Measurements from ENCODE around the gene NRXN3. TPM values are rescaled to one million over a fixed set of nuclear protein-coding genes. Genes with fewer than 3 reads are reported as not detected.

NRXN3 gene
- total and polyA plus RNA-seq, 7 donors: 0.06 to 0.74 (median 0.15) TPM

- Histone ChIP-seq H3K9me3 (no peaks in the 10 kb centered on the region), H3K27ac (no peak overlapping the region), H3K36me3 (ENCODE audit: insufficient read depth in 1 of 2, low read depth in 1 of 2) (no peaks in the 10 kb centered on the region), H3K27me3 (ENCODE audit: insufficient read depth in 3 of 3, low read length in 2 of 3) (peaks cover 6 to 19% (median 8%) of the 10 kb centered on the region in 3 donors), H3K4me3 (no peak overlapping the region), H3K4me1 (no peaks in the 10 kb centered on the region)
- DNase-seq (no peak), ATAC-seq (no peak)
- TF ChIP-seq CTCF (IDR thresholded peaks at IDR 0.05): no peak
- intact Hi-C loops (cut with DNase I): no loop called here
- WGBS, 3 donors: 16 to 19% (median 18%) methylated on average over 8 of the region's 8 CpGs
Measured at GRCh38 chr14:78403278-78403815, 233.2 kb downstream of the NRXN3 start.

GRCh38 chr14:78405079-78405856 lies 235.1 kb downstream of the NRXN3 start:
- no peak for TF ChIP-seq CTCF (IDR thresholded peaks at IDR 0.05)
- no peak for DNase-seq
- H3K9me3 ChIP-seq: no peaks in the 10 kb centered on the region
- no peak overlapping the region for H3K27ac ChIP-seq
- no peak overlapping the region for H3K4me3 ChIP-seq
- ATAC-seq: no peak
- H3K36me3 ChIP-seq (ENCODE audit: insufficient read depth in 1 of 2, low read depth in 1 of 2): no peaks in the 10 kb centered on the region
- peaks cover 6 to 19% (median 8%) of the 10 kb centered on the region in 3 donors for H3K27me3 ChIP-seq (ENCODE audit: insufficient read depth in 3 of 3, low read length in 2 of 3)
- no peaks in the 10 kb centered on the region for H3K4me1 ChIP-seq
- WGBS, 3 donors: 37 to 39% (median 37%) methylated on average over 6 of the region's 6 CpGs
- intact Hi-C loops (cut with DNase I): no loop called here

DNA sequence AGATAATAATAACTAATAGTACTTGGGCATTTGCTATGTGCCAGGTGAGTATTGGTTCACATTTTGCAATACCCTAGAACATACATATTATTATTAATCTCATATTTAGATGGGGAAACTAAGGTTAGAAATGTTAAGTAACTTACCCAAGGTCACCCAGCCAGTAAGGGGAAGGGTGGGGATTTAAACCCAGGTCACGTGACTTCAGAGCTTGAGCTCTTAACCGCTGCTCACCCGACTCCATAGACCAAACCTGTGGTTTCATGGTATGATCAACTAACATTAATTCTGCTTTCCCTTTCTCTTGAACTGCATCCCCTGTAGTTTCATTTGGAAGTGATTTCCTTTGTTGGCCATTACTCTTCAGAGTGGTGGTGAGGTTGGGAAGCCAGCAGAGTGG lies 242.3 kb downstream of the NRXN3 start:
- no peaks in the 10 kb centered on the region for H3K4me1 ChIP-seq
- no peaks in the 10 kb centered on the region for H3K9me3 ChIP-seq
- H3K36me3 ChIP-seq (ENCODE audit: insufficient read depth in 1 of 2, low read depth in 1 of 2): no peaks in the 10 kb centered on the region
- no peak overlapping the region for H3K4me3 ChIP-seq
- H3K27ac ChIP-seq: no peak overlapping the region
- DNase-seq (no peak), ATAC-seq (no peak)
- WGBS, 3 donors: 81 to 85% (median 84%) methylated on average over 3 of the region's 3 CpGs
- TF ChIP-seq CTCF (IDR thresholded peaks at IDR 0.05): no peak
- intact Hi-C loops (cut with DNase I): no loop called here
- H3K27me3 ChIP-seq (ENCODE audit: insufficient read depth in 3 of 3, low read length in 2 of 3): peaks cover 0 to 9% (median 0%) of the 10 kb centered on the region in 3 donors

GRCh38 chr14:78414172-78414571 lies 244.0 kb downstream of the NRXN3 start:
- Histone ChIP-seq H3K27ac (no peak overlapping the region), H3K36me3 (ENCODE audit: insufficient read depth in 1 of 2, low read depth in 1 of 2) (no peaks in the 10 kb centered on the region), H3K27me3 (ENCODE audit: insufficient read depth in 3 of 3, low read length in 2 of 3) (peaks cover 0 to 3% (median 0%) of the 10 kb centered on the region in 3 donors), H3K4me3 (no peak overlapping the region), H3K4me1 (no peaks in the 10 kb centered on the region), H3K9me3 (no peaks in the 10 kb centered on the region)
- WGBS, 3 donors: 64 to 87% (median 80%) methylated on average over 3 of the region's 3 CpGs
- no peak for TF ChIP-seq CTCF (IDR thresholded peaks at IDR 0.05)
- DNase-seq (no peak), ATAC-seq (no peak)
- intact Hi-C loops (cut with DNase I): no loop called here

All from psoas muscle (tissue), 8 donors.